ENCODE results near the gene CEMP1.

DNA sequence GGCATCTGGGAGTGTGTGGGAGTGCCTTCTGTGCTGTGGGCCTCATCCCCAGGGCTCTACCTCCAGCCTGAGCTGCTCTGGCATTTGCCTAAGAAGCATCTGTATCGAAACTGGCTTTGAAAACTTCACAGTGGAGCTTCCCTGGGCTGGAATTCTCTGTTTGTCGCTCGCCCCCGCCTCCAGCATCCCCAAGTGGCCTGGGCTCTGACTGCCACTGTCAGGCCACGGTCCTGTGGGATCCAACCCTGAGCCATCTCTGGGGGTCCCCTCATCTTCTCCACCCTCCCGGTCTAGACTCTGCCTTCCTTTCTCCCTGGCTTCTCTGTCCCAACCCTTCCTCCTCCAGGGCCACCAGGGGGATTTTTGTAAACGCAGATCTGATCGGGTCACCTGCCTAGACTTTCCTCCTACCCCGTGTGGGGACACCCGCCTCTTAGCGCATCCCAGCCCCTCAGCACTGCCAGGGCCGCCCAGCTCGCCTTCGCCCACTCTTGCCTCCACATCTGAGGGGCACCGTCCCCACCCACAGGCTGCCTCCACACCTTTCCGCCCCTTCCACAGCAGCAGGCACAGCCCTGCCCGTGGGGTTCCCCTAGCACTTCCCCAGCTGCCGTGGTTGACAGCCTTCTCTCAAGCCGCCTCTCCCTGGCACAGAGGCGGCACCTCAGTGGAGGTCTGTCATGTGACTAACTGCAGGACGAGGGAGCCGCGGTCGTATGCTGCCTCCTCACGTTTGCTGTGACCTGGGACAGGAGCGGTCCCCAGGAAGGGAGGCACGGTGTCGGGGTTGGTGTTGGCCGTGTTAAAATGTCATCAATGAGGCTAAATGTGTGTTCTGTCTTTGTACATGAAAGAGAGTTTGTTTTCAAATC is 44.3 kb downstream of the CEMP1 start:
- TF ChIP-seq, protein P1, sequence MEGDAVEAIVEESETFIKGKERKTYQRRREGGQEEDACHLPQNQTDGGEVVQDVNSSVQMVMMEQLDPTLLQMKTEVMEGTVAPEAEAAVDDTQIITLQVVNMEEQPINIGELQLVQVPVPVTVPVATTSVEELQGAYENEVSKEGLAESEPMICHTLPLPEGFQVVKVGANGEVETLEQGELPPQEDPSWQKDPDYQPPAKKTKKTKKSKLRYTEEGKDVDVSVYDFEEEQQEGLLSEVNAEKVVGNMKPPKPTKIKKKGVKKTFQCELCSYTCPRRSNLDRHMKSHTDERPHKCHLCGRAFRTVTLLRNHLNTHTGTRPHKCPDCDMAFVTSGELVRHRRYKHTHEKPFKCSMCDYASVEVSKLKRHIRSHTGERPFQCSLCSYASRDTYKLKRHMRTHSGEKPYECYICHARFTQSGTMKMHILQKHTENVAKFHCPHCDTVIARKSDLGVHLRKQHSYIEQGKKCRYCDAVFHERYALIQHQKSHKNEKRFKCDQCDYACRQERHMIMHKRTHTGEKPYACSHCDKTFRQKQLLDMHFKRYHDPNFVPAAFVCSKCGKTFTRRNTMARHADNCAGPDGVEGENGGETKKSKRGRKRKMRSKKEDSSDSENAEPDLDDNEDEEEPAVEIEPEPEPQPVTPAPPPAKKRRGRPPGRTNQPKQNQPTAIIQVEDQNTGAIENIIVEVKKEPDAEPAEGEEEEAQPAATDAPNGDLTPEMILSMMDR (IDR thresholded peaks at IDR 0.05): no peak
- TF ChIP-seq POLR2A (IDR thresholded peaks at IDR 0.05): no peak

All from uterus (tissue), 2 donors.